GM19395 (cell line): ENCODE data around the gene HSDL2.
"Not testable (repeated sequence)": the region's sequence is repeated elsewhere in the genome, so short reads cannot be mapped to it uniquely, and the experiment has no call there.

Experiments
- ATAC-seq: cut with Tn5 transposase; IDR thresholded peaks from one replicate; pipeline ENCODE4 v1.9.1; 2021; ENCODE audit warnings: mild to moderate bottlenecking, moderate library complexity; ENCODE audit not compliant: unreplicated experiment

Gene HSDL2

GRCh38 chr9:112494153-112494552, 114.2 kb downstream of the HSDL2 start:
- no peak for ATAC-seq

GRCh38 chr9:112495614-112496013, 115.7 kb downstream of the HSDL2 start:
- ATAC-seq, result no peak

DNA sequence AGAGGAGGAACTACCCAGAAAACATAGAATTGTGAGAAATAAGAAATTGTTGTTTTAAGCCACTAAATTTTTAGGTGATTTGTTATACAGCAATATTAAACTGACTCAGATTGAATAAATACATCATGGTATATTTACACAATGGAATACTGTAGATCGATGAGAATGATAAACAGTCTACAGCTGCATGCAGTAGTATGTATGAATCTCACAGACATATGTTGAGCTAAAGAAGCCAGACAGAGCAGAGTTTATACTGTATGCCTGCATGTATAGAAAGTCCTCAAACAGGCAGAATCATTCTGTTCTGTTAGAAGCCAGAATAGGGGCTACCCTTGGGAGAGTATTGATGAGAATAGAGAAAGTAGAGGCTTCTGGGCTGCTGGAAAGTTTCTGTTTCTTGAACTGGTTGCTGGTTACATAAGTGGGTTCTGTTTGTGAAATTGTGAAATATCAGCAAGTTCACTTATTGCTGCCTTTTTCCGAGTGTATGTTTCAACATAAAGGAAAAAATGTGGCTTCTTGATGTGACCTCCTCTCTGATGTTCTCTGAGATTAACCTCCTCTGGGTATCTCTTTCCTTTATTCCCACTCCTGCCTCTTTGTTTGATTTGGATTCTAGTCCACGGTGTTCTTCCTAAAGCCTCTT, 116.3 kb downstream of the HSDL2 start:
- ATAC-seq, result no peak

DNA sequence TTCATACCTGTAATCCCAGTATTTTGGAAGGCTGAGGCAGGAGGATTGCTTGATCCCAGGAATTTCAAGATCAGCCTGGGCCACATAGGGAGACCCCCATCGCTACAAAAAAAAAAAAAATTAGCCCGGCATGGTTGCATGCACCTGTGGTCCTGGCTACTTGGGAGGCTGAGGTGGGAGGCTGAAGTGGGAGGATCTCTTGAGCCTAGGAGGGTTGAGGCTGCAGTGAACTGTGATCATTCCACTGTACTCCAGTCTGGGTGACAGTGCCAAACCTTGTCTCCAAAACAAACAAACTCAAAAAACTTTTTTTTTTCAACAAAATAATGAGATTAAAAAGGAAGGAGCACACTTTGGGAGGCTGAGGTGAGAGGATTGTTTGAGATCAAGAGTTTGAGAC, 120.9 kb downstream of the HSDL2 start:
- no peak for ATAC-seq

- no peak for ATAC-seq
Measured at GRCh38 chr9:112501287-112501686, 121.4 kb downstream of the HSDL2 start.

GRCh38 chr9:112502175-112502946, 122.5 kb downstream of the HSDL2 start:
- ATAC-seq, result no peak

- no peak for ATAC-seq
Measured at GRCh38 chr9:112503170-112503569, 123.3 kb downstream of the HSDL2 start.

- ATAC-seq, result no peak
Measured at GRCh38 chr9:112505086-112505485, 125.2 kb downstream of the HSDL2 start.

DNA sequence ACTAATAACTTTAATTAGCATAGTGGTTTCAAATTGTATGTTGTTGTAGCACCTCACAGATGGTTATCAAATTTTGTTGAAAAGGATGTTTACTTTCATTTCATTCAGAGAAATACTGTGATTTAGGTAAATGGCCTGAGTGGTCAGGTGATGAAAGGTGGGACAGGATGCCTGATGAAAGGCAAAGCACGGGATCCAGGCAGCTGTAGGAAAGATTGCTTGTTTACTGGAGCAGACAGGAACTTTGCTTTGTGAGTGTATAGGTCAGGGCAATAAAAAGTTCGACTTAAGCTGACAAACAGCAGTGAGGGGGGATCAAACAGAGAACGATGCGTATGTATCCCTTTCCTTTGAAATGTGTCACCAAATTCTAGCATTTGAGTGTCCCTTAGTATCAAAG, 125.7 kb downstream of the HSDL2 start:
- ATAC-seq, result no peak

GRCh38 chr9:112506571-112506970, 126.7 kb downstream of the HSDL2 start:
- no peak for ATAC-seq

- ATAC-seq, result no peak
Measured at GRCh38 chr9:112507001-112507680, 127.2 kb downstream of the HSDL2 start.

DNA sequence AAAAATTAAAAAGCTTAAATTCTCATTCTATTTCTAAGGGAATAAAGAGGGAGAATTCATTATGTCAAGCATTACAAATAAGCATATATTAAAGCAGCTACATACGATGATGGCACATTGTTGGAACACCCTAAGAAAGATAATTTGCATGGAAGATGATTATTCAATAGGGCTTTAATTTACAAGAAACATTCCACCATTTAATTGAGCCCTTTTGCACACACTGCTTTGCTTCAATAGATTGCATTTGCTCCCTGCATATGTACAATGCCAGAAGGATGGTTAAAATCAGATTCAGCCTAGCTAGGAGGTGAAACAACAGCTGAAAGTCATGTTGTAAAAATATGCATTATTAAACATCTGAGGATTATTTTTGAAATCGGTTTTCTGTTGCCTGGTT, 128.5 kb downstream of the HSDL2 start:
- no peak for ATAC-seq

- ATAC-seq, result not testable (repeated sequence)
Measured at GRCh38 chr9:112512377-112512776, 132.5 kb downstream of the HSDL2 start.

- ATAC-seq, result no peak
Measured at GRCh38 chr9:112516769-112517168, 136.9 kb downstream of the HSDL2 start.

DNA sequence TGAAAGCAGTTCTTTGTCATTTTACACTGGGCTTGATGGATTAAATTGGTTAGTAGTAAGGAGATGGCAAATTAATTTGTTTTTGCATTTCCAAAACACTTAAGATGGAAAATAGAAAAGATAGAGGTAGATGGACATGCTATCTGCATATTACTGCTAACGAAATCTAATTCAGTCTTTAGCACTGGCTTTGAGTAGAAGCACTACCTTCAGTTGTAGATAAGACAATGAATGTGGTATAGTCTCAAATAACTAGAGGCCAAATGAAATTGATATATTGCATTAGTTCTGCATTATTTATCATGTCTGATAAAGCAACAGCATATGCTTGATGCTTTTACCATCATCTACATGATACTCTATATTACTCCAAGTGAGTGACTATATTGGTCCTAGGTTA, 140.2 kb downstream of the HSDL2 start:
- no peak for ATAC-seq

DNA sequence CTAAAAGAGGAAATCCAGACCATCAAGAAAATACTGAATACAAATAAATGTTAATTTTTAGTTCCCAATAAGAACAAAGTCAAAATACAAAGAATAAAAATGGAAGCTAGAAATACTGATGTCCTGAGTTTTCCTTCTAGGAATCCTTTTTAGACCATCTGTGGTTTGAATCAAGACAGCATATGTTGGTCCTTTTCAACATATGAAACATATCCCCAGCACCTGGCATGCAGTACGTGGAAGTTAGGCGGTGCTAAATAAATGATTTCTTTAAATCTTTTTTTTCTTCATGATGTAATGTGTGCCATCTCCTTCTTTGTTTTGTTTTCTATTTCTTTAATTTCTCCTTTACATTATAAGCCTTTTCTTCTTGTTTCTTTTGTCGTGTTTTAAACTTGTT, 140.7 kb downstream of the HSDL2 start:
- no peak for ATAC-seq
